ENCODE data around the gene ARID5A. TPM values are rescaled to one million over a fixed set of nuclear protein-coding genes. Genes with fewer than 3 reads are reported as not detected.

Gene ARID5A
- total RNA-seq, 1 donor from 2014 or later: 16.4 TPM

DNA sequence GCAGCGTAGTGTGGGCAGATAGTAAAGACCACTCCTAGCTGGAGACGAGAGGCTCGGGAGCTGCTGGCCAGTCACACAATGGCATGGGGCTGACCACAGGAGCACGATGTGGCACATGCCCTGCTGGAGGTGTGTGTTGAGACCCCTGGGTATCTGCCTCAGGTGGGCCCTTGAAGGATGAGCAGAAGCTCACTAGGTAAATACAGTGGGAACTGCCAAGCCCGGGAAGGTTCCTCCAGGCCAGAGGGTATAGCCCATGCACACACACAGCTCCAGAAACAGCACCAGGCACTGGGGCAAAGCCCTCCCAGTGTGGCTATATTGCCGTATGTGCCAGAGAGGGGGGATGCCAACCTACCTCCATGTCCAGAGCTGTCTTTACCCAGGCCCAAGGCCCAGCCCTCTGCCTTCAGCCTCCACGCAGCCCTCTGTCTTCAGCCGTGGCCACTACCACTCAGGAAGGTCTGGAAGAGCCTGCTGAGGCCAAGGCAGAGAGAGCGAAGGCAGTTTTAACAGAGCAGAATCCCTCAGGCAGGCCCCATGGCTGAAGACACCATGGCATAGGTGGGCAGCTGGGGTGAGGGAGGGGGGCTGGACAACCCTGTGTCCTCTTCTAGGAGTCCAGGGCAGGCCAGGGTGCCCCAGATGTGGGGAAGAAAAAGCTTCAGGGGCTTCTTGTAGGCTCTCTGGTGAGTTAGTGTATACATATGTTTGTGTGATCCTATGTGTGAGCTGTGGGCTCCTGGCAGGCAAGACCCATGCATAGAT, 7.0 kb upstream of the ARID5A start:
- Mint-ChIP-seq H3K27me3 (ENCODE audit: unreplicated experiment) (peaks cover 1% of the 10 kb centered on the region), H3K4me1 (ENCODE audit: unreplicated experiment) (peaks cover 19% of the 10 kb centered on the region), H3K27ac (ENCODE audit: unreplicated experiment) (no peak overlapping the region), H3K36me3 (ENCODE audit: low read depth, unreplicated experiment) (peaks cover 4% of the 10 kb centered on the region), H3K4me3 (ENCODE audit: unreplicated experiment) (no peak overlapping the region), H3K9me3 (ENCODE audit: unreplicated experiment) (no peaks in the 10 kb centered on the region)
- no peak for DNase-seq (ENCODE audit: low spot score)
- TF ChIP-seq, protein P1, sequence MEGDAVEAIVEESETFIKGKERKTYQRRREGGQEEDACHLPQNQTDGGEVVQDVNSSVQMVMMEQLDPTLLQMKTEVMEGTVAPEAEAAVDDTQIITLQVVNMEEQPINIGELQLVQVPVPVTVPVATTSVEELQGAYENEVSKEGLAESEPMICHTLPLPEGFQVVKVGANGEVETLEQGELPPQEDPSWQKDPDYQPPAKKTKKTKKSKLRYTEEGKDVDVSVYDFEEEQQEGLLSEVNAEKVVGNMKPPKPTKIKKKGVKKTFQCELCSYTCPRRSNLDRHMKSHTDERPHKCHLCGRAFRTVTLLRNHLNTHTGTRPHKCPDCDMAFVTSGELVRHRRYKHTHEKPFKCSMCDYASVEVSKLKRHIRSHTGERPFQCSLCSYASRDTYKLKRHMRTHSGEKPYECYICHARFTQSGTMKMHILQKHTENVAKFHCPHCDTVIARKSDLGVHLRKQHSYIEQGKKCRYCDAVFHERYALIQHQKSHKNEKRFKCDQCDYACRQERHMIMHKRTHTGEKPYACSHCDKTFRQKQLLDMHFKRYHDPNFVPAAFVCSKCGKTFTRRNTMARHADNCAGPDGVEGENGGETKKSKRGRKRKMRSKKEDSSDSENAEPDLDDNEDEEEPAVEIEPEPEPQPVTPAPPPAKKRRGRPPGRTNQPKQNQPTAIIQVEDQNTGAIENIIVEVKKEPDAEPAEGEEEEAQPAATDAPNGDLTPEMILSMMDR (IDR thresholded peaks at IDR 0.05; ENCODE audit: unreplicated experiment): no peak

DNA sequence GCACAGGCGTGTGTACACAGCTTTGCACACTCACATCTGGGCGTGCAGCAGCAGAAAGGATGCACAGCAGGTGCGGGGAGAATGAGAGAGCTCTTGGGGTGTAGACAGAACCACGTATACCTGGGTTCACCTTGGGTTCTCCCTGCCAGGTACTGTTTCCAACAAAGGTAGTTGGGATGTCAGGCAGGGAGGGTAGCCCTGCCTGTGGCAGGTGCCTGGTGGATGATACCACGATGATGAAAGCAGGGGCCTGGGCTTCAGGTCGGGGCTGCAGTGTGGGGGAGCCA, 6.5 kb upstream of the ARID5A start:
- Mint-ChIP-seq H3K27ac (ENCODE audit: unreplicated experiment) (no peak overlapping the region), H3K27me3 (ENCODE audit: unreplicated experiment) (peaks cover 1% of the 10 kb centered on the region), H3K4me1 (ENCODE audit: unreplicated experiment) (peaks cover 19% of the 10 kb centered on the region), H3K9me3 (ENCODE audit: unreplicated experiment) (no peaks in the 10 kb centered on the region), H3K4me3 (ENCODE audit: unreplicated experiment) (no peak overlapping the region), H3K36me3 (ENCODE audit: low read depth, unreplicated experiment) (peaks cover 4% of the 10 kb centered on the region)
- DNase-seq (ENCODE audit: low spot score): no peak
- TF ChIP-seq, protein P1 (IDR thresholded peaks at IDR 0.05; ENCODE audit: unreplicated experiment): no peak

DNA sequence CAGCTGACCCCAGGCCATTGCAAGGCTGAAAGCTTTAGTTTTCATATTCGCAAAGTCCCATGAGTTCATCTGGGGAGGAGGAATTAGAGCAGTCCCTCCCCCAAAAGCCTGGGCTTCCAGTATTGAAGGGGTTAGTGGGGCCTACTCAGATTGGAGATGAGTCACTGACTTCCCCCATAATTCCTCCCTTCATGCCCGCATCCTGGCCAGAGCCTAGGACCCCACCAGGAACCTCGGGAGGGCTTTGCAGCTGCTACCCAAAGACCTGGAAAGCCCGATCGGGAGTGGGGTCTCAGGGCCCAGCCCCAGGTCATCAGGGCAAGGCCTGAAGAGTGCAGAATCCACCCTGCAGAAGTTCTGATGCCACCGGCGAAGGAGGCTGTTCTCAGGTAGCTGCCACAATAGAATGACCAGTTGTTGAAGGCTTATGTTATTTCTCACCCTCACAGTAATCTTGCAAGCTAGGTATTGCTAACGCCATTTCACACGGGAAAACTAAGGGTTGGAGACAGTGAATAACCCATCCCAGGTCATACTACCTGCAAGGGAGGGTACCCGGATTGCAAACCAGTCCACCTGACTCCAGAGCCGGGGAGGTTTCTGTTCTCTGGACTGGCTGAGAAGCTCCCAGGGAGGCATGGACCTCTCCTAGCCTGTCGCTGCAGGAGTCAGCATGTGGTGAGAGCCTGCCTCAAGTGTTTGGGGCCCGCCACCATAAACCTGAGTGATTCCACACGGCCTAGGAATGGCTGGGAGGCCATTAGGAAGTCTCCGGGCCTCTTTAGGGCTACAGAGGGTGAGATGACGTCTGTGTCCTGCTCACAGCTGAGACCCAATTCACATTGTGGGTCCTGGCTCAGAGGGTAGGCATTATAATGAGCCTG, 5.8 kb upstream of the ARID5A start:
- H3K4me3 Mint-ChIP-seq (ENCODE audit: unreplicated experiment): no peak overlapping the region
- peaks cover 1% of the 10 kb centered on the region for H3K27me3 Mint-ChIP-seq (ENCODE audit: unreplicated experiment)
- H3K36me3 Mint-ChIP-seq (ENCODE audit: low read depth, unreplicated experiment): peaks cover 4% of the 10 kb centered on the region
- no peaks in the 10 kb centered on the region for H3K9me3 Mint-ChIP-seq (ENCODE audit: unreplicated experiment)
- DNase-seq (ENCODE audit: low spot score): no peak
- H3K4me1 Mint-ChIP-seq (ENCODE audit: unreplicated experiment): peaks cover 19% of the 10 kb centered on the region
- no peak overlapping the region for H3K27ac Mint-ChIP-seq (ENCODE audit: unreplicated experiment)
- TF ChIP-seq, protein P1 (IDR thresholded peaks at IDR 0.05; ENCODE audit: unreplicated experiment): no peak

DNA sequence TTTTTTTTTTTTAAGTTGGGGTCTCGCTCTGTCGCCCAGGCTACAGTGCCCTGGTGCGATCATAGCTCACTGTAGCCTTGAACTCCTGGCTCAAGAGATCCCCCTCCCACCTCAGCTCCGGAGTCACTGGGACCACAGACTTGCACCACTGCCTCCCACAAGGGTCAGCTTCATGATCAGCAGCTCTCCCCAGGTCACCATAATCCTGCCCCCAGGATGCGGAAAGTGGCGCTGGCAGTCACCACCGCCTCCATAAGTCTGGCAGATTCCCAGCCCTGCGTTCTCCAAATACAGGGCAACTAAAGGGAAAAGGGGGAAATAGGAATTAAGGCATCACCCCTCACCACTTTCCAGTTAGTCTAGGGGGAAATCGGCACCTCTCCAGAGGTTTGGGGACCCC, 5.2 kb upstream of the ARID5A start:
- H3K36me3 Mint-ChIP-seq (ENCODE audit: low read depth, unreplicated experiment): peaks cover 4% of the 10 kb centered on the region

More for the DNA sequence above, 5.2 kb upstream of the ARID5A start:
- Mint-ChIP-seq H3K9me3 (ENCODE audit: unreplicated experiment) (no peaks in the 10 kb centered on the region), H3K4me1 (ENCODE audit: unreplicated experiment) (peaks cover 19% of the 10 kb centered on the region), H3K4me3 (ENCODE audit: unreplicated experiment) (no peak overlapping the region), H3K27ac (ENCODE audit: unreplicated experiment) (no peak overlapping the region), H3K27me3 (ENCODE audit: unreplicated experiment) (peaks cover 1% of the 10 kb centered on the region)
- TF ChIP-seq, protein P1 (IDR thresholded peaks at IDR 0.05; ENCODE audit: unreplicated experiment): no peak
- DNase-seq (ENCODE audit: low spot score): no peak
